ENCODE measurements around the gene VANGL2.

DNA sequence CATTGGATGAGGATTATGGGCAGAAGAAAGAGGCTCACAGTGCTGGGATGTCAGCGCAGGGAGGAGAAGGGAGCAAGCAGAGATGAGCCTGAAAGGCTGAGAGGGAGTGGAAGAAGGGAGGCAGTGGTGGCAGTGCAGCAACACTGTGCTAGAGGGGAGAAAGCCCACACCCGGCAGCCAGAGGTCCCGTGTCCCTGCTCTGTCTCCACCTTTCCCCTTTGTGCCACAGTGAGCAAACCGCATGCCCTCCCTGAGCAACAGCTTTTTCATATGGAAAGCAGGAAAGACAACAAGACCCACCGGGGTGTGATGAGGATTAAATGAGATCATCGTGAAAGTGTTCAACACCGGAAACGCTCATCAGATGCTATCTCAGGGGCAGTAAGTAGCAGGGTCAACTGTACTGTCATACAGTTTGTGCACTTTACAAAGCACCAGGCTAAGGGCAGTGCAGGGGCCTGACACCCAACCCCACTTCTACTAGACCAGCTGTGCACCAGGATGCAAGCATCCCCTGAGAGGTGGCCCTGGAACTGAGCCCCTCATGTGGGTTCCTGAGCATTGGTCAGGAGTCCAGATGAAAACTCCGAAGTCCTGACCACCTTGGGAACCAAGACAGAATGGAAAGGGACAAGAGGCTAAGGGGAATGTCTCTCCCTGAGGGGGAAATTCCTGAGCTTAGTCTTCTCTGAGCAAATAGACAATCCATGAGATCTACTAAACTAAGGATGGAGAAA, 24.4 kb upstream of the VANGL2 start:
- TF ChIP-seq, protein P1, sequence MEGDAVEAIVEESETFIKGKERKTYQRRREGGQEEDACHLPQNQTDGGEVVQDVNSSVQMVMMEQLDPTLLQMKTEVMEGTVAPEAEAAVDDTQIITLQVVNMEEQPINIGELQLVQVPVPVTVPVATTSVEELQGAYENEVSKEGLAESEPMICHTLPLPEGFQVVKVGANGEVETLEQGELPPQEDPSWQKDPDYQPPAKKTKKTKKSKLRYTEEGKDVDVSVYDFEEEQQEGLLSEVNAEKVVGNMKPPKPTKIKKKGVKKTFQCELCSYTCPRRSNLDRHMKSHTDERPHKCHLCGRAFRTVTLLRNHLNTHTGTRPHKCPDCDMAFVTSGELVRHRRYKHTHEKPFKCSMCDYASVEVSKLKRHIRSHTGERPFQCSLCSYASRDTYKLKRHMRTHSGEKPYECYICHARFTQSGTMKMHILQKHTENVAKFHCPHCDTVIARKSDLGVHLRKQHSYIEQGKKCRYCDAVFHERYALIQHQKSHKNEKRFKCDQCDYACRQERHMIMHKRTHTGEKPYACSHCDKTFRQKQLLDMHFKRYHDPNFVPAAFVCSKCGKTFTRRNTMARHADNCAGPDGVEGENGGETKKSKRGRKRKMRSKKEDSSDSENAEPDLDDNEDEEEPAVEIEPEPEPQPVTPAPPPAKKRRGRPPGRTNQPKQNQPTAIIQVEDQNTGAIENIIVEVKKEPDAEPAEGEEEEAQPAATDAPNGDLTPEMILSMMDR (IDR thresholded peaks at IDR 0.05; ENCODE audit: low read length), result no peak
- no peak for TF ChIP-seq EZH2 (IDR thresholded peaks at IDR 0.05; ENCODE audit: borderline replicate concordance, low read length)

Measured in OCI-LY1 (cell line).